GM13977 (cell line): ENCODE measurements around the gene SERPINA10.

Experiments
- DNase-seq: peaks from one replicate; pipeline ENCODE4 v3.0.0; 2012; ENCODE audit warnings: low spot score
- in situ Hi-C: fragments of 300-500 bp; cut with MboI; formaldehyde crosslinking; loops from one replicate; pipeline ENCODE4 v1.12.0; 2022; ENCODE audit warnings: low sequenced_read_pairs, low pct_unique_long_range_greater_than_20kb, mixed read lengths, inconsistent platforms; ENCODE audit not compliant: unreplicated experiment
- TF ChIP-seq, protein P1 (sequence below): IDR thresholded peaks from 2 replicates; pipeline ENCODE4 v1.5.1; 2012; ENCODE audit warnings: mild to moderate bottlenecking, control low read depth; ENCODE audit not compliant: insufficient read depth; ENCODE audit errors: extremely low read depth, missing control alignments

SERPINA10 gene

DNA sequence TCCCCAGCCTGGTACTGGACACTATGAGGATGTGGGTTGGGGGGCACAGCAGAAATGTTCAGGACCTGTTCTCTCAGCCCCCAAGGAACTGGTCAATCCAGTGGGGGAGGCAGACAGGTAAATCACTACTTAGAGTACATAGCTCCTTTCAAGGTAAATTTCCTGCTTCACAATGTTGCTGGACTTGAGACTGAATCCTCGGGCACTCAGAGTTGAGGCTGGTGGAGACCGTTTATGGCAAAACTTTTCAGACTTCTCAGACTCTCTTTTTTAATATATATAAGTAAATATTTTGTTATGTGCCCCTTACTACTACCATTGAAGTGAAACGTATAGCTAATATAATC is 483 bp upstream of the SERPINA10 start:
- DNase-seq, result no peak
- in situ Hi-C loops, result no loop called here
- TF ChIP-seq, protein P1, sequence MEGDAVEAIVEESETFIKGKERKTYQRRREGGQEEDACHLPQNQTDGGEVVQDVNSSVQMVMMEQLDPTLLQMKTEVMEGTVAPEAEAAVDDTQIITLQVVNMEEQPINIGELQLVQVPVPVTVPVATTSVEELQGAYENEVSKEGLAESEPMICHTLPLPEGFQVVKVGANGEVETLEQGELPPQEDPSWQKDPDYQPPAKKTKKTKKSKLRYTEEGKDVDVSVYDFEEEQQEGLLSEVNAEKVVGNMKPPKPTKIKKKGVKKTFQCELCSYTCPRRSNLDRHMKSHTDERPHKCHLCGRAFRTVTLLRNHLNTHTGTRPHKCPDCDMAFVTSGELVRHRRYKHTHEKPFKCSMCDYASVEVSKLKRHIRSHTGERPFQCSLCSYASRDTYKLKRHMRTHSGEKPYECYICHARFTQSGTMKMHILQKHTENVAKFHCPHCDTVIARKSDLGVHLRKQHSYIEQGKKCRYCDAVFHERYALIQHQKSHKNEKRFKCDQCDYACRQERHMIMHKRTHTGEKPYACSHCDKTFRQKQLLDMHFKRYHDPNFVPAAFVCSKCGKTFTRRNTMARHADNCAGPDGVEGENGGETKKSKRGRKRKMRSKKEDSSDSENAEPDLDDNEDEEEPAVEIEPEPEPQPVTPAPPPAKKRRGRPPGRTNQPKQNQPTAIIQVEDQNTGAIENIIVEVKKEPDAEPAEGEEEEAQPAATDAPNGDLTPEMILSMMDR, result no peak

GRCh38 chr14:94292526-94292871 is 569 bp downstream of the SERPINA10 start:
- in situ Hi-C loops, result no loop called here
- no peak for DNase-seq
- TF ChIP-seq, protein P1, result no peak

DNA sequence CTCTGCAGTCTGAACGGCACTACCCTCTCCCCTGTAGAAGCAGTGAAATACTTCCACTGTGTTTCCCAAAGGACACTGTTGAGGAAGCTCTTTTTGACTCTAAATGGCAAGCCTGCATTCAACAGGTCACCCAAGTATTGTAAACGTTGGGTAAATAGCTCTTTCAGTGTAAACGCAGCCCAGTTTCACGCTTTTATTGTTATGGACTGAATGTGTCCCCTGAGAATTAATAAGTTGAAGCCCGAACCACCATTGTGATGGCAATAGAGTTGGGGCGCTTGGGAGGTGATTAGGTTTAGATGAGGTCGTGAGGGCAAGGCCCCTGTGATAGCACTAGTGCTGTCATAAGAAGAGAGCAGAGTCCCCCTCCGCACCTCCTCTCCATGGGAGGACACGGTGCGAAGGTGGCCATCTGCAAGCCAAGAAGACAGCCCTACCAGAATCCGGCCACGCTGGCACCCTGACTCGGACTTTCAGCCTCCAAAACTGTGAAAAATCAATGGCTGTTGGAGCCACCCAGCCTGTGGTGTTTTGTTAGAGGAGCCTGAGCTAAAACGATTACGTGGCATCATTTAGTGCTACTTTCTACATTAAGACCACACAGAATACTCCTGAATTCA is 1.1 kb downstream of the SERPINA10 start:
- TF ChIP-seq, protein P1, result no peak
- in situ Hi-C loops, result no loop called here
- DNase-seq, result no peak

GRCh38 chr14:94291159-94291905 is 1.7 kb downstream of the SERPINA10 start:
- in situ Hi-C loops, result no loop called here
- no peak for DNase-seq

DNA sequence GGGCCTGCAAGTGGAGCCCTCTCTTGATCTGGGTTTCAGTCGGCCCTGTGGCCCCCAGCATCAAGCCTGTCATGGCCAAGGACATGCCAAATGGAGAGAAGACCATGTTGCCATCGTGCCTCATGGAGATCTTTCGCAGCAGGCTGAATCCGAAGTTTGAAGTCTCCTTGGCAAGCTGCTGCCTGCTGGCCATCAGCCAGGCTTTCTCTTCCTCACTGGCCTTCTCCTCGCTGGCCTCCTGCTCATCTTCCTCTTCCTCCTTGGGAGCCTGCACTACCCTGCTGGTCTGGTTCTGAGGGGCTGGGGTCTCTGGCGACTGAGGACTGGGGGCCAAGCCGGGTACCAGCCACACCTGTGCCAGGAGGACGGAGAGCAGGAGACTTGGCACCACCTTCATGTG is 2.9 kb downstream of the SERPINA10 start:
- in situ Hi-C loops, result no loop called here
- DNase-seq, result no peak
- TF ChIP-seq, protein P1, result no peak

More at GRCh38 chr14:94291159-94291905, 1.7 kb downstream of the SERPINA10 start:
- TF ChIP-seq, protein P1, result no peak

DNA sequence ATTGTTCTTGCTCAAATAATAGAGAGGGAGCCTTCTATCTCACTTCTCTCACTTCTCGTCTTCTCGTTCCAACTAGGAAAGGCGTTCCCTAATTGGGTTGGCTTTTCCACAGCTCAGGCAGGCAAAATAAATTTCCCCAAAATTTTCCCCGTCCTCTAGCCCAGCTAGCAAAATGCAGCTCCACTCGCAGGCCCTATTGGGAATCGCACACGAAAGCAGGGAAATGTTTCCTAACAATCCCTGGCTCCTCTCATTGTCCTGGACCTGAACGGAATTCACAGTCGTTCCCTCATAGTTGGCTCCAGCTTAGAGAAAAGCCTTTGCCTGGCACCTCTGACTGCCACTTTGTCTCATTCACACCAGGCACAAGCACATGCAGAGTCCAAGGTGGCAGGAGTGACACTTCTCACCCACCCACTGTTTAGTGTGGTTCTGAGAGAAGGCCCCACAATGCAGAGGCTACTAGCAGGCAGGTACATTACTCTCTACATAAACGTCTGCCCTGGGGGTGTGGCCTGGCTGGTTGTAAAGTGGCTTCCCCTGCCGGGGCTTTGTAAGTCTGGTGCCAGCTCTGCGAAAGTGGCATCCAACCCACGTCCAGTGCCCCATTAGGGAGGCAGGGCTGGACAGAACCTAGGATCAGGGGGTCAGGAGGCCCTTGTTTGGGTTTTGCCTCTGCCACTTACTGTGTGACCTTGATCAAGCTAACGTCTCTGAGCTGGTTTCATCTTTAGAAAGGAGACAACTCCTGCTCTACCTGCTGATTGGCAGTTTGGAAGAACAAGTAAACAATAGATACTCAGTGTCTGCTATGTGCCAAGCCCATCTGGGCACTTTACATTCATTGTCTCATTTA is 4.2 kb downstream of the SERPINA10 start:
- in situ Hi-C loops, result no loop called here
- TF ChIP-seq, protein P1, result no peak
- DNase-seq, result no peak
